NAMALWA (cell line): ENCODE measurements around the gene LIMK1.
"Not testable (repeated sequence)": the region's sequence is repeated elsewhere in the genome, so short reads cannot be mapped to it uniquely, and the experiment has no call there.

Experiments
- DNase-seq: peaks from one replicate; pipeline ENCODE4 v3.0.0-alpha.2; 2015; ENCODE audit warnings: low spot score

The LIMK1 gene

GRCh38 chr7:74083117-74083876 is at the start of gene LIMK1:
LIMK1 (plus strand) TSS chr7:74083804; CDS start chr7:74083991, 187 bp downstream.
- peak; percentile 90 for DNase-seq

GRCh38 chr7:74037609-74038008 is 46.0 kb upstream of the LIMK1 start:
- no peak for DNase-seq

GRCh38 chr7:74038194-74038961 is 45.2 kb upstream of the LIMK1 start:
- DNase-seq, result no peak

GRCh38 chr7:74039337-74039736 is 44.3 kb upstream of the LIMK1 start:
- no peak for DNase-seq

GRCh38 chr7:74040101-74040790 is 43.4 kb upstream of the LIMK1 start:
- no peak for DNase-seq

GRCh38 chr7:74040791-74041520 is 42.6 kb upstream of the LIMK1 start:
- no peak for DNase-seq

GRCh38 chr7:74042746-74043522 is 40.7 kb upstream of the LIMK1 start:
- no peak for DNase-seq

- DNase-seq, result no peak
These were observed 40.1 kb upstream of the LIMK1 start for GRCh38 chr7:74043523-74043951.

GRCh38 chr7:74044366-74045350 is 38.9 kb upstream of the LIMK1 start:
- DNase-seq, result peak; percentile 51

- DNase-seq, result not testable (repeated sequence)
These were observed 37.0 kb upstream of the LIMK1 start for GRCh38 chr7:74046581-74046980.

GRCh38 chr7:74047804-74048380 is 35.7 kb upstream of the LIMK1 start:
- no peak for DNase-seq

GRCh38 chr7:74048999-74049599 is 34.5 kb upstream of the LIMK1 start:
- no peak for DNase-seq

GRCh38 chr7:74049997-74050798 is 33.4 kb upstream of the LIMK1 start:
- no peak for DNase-seq

GRCh38 chr7:74051193-74051592 is 32.4 kb upstream of the LIMK1 start:
- DNase-seq, result no peak

- DNase-seq, result peak; percentile 81
These were observed 31.8 kb upstream of the LIMK1 start for GRCh38 chr7:74051629-74052410.

- no peak for DNase-seq
These were observed 31.0 kb upstream of the LIMK1 start for GRCh38 chr7:74052628-74053027.

- no peak for DNase-seq
These were observed 29.9 kb upstream of the LIMK1 start for GRCh38 chr7:74053589-74054186.
